Measurements from ENCODE around the gene RCL1.
"Not testable (repeated sequence)": the region's sequence is repeated elsewhere in the genome, so short reads cannot be mapped to it uniquely, and the experiment has no call there.

RCL1 gene

DNA sequence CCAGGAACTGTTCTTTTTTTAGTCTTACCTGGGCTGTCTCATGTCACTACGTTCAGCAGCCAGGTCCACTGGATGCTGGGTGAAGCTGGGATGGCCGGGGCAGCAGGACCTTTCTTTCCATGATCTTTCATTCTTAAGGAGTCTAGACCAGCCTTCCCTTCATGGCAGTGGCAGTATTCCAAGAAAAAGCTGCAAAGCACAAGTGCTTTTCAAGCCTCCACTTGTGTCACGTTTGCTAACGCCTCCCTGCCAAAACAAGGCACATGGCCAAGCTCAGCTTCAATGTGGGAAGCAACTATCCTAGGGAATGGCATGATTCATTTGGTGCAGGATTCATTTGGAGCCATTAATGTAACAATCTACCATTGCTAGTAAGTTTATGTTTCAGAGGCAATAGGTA, 94.8 kb downstream of the RCL1 start:
- DNase-seq: peak; percentile 82

DNA sequence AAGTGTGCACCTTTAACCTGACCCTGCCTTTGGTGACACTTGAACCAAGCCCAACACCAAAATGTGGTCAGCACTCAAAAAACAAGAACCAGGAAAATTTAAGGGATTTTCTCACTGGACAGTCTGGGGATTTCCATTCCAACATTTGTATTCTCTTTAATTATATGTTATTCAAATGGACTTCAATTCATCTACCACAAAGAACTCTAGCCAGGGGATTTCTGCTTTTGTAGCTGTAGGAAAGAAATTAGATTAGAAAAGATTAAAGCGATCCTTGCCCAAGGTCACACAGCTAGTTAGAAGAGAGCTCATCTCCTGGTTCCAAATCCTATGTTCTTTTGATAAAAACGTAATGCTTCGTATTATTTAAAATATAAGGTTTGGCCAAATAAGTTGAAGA, 97.5 kb downstream of the RCL1 start:
- DNase-seq: no peak

DNA sequence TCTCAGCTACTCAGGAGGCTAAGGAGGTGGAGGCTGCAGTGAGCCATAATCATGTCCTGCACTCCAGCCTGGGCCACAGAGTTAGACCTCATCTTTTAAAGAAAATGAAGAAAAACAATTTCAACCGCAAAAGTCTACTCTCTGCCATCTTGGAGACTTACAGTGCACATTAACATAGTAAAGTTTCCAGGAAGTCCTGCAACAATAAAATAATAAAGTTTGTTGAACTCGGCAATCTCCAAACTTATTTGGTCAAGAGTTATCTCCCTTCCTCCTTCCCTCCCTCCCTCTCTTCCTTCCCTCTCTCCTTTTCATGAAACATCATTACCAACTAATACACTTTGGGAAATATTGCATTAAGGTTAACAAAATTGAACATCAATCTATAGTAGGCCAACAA, 98.2 kb downstream of the RCL1 start:
- DNase-seq: no peak

DNA sequence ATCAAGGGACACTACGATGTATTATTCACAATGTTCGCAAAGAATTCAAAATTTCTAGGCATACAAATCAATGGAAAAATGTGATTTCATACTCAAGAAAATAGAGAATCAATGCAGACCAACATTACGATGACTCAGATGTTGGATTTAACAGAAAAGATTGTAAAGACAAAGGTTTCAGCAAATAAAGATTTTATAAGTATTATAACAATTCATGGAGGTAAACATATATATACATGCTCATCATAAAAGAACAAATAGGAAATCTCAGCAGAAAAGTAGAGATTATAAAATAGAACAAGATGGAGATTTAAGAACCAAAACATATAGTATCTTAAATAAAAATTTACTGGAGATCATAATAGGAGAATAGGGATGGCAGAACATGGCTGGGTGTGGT, 98.9 kb downstream of the RCL1 start:
- no peak for DNase-seq

DNA sequence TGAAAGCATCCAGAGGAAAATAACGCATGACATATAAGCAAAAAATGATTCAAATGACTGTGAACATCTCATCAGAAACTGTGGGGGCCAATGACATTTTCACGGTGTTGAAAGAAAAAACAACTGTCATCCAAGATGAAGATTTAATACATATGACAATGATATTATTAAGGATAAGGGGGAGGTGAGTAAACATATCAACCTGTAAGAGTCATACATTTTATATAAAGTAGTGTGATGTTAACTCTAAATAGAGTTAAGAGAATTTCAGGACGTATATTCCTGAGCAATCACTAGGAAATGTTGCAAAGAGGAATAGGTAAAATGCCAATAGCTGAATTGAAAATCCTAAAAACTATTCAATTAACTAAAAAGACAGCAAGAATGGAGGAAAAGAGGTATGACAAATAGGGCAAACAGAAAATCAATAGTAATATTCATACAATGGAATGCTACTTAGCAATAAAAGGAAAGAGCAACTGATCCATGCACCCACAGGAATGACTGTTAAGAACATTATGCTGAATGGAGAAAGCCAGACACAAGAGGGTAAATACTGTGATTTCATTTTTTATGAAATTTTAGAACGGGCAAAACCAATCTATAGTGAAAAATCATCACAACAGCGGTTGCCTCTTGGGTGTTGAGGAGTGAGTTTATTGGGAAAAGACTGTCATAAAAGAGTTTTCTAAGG, 99.9 kb downstream of the RCL1 start:
- DNase-seq: no peak

DNA sequence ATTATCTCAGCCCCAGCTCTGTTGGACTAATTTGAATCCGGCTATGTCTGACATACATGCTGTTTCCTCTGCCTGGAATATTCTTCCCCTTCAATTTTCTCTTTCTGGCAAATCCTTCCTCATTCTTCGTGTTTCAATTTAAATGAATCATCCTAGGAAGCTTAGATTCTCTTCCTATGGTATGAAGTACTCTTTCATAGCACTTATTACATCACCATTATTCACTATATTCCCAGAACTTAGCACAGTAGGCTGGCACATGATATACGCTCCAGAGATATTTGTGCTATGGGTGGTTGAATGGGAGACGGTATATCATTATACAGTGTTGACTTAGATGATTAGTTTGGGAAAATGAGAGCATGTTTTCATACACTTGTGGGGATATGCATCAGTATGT, 101.3 kb downstream of the RCL1 start:
- DNase-seq: peak; percentile 86

DNA sequence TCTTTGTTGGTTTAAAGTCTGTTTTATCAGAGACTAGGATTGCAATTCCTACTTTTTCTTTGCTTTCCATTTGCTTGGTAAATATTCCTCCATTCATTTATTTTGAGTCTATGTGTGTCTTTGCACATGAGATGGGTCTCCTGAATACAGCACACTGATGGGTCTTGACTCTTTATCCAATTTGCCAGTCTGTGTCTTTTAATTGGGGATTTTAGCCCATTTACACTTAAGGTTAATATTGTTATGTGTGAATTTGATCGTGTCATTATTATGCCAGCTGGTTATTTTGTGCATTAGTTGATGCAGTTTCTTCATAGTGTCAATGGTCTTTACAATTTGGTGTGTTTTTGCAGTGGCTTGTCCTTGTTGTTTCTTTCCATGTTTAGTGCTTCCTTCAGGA, 107.1 kb downstream of the RCL1 start:
- DNase-seq: not testable (repeated sequence)

DNA sequence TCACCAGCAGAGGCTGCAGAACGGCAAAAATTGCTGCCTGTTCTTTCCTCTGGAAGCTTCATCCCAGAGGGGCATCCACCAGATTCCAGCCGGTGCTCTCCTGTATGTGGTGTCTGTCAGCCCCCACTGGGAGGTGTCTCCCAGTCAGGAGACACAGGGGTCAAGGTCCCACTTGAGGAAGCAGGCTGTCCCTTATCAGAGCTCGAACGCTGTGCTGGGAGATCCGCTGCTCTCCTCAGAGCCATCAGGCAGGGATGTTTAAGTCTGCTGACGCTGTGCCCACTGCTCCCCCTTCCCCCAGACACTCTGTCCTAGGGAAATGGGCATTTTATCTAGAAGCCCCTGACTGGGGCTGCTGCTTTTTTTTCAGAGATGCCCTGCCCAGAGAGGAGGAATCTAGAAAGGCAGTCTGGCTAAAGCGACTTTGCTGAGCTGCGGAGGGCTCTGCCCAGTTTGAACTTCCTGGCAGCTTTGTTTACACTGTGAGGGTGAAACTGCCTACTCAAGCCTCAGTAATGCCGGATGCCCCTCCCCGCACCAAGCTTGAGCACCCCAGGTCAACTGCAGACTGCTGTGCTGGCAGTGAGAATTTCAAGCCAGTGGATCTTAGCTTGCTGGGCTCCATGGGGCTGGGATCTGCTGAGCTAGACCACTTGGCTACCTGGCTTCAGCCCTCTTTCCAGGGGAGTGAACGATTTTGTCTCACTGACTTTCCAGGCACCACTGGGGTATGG, 108.8 kb downstream of the RCL1 start:
- peak; percentile 72 for DNase-seq

DNA sequence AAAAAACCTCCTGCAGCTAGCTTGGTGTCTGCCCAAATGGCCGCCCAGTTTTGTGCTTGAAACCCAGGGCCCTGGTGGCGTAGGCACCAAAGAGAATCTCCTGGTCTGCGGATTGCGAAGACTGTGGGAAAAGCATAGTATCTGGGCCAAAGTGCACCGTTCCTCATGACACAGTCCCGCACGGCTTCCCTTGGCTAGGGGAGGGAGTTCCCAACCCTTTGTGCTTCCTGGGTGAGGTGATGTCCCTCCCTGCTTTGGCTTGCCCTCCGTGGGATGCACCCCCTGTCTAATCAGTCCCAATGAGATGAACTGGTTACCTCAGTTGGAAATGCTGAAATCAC, 109.4 kb downstream of the RCL1 start:
- no peak for DNase-seq

DNA sequence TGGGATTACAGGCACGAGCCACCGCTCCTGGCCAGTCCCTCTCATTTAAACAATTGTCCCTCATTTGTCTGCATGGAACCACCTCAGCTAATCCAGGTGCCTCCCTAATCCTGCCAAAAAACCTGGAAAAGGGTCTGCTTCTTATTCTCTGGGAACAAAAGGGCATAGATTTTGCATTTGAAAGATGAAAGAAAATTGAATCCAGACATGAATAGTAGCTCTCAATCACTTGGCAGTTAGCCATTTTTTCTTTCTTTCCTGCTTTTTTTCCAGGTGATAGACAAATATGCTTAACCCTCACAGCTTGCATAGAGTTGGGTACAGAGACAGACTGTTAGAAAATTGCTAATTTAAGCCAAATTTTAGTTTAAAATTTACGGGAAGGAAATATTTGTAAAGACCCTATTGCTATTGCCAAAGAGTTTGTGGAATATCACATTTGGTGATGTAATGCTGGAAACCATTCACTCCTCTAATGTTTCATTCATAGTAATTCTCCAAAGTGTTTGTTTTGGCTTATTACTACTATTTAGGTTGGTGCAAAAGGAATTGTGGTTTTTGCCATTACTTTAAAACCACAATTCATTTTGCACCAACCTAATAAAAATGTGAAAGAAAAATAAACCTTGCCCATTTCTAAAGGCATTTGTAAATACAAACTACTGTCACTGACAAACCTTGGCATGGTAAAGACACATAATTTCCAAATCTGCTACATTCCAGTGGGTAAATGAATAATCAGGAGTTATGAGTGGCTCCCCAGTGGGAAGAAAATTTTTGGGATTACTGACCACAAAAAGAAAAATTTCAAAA, 111.8 kb downstream of the RCL1 start:
- peak; percentile 88 for DNase-seq

DNA sequence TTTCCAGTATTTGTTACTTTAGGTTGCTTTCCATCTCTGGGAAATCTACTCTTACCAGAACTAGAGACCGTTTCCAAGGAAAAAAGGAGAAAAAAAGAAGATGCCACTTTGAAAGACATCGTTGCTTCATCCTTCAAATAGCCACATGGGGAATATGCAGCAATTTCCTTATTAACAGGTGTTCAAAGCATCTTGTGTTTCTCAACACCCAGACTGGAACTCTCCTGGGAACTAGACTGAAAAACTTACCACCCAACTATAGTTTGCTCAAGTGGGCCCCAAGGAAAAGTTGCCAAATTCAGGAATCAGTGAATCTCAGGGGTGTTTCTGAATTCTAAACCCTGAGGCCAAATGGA, 112.4 kb downstream of the RCL1 start:
- DNase-seq: no peak
